ENCODE results near the gene CADM4.

The CADM4 gene

DNA sequence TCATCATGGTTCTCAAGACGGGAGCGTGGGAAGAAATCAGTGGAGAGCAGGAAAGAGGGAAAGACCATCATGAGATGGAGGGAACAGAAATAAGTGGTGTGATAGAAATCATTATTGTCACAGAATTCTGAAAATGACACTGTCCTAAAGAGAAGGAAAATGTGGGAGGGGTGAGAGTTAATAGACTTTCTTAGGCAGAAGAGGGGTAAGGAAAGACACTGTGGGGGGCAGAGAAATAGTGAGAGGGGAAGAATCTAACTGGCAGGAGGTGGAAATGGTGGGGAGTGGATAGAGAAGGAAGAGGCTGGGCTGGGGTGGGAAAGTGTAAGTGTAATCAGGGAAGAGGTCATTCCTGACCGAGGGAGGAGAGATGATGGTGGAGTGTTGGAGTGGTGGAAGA is 60.9 kb downstream of the CADM4 start:
- DNase-seq: no peak

DNA sequence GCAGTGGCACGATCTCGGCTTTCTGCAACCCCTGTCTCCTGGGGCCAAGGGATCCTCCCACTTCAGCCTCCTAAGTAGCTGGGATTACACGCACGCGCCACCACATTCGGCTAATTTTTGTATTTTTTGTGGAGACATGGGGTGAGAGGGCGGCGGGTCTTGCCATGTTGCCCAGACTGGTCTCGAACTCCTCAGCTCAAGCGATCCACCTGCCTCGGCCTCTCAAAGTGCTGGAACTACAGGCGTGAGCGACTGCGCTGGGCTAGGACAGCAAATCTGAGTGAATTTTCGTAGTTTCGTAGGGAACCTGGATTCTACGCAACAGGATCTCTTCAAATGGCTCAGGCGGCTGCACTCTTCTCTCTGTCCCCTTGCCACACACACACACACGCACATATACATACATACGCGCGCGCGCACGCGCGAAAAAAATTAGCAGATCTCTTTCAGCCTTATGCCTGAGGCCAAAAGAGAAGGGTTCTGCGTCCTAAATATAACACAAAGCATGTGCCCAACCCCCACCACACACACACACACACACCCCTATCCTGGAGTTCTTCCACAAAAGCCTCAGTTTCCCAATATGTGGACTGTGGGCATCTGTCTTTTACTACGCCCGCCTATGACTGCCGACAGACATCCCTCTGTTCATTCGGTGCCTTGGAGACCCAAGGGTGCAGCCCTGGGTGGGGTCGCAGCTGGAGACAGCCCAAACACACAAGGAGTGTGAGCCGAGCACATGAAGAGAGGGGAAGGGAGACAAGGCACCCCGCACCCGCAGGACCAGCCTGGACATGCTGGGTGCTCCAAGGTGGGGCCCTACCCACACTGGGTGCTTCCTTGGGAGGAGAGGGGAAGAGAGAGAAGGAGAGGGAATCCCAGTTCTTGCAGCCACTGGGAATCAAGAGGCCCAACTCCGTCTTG is 63.4 kb downstream of the CADM4 start:
- no peak for DNase-seq

DNA sequence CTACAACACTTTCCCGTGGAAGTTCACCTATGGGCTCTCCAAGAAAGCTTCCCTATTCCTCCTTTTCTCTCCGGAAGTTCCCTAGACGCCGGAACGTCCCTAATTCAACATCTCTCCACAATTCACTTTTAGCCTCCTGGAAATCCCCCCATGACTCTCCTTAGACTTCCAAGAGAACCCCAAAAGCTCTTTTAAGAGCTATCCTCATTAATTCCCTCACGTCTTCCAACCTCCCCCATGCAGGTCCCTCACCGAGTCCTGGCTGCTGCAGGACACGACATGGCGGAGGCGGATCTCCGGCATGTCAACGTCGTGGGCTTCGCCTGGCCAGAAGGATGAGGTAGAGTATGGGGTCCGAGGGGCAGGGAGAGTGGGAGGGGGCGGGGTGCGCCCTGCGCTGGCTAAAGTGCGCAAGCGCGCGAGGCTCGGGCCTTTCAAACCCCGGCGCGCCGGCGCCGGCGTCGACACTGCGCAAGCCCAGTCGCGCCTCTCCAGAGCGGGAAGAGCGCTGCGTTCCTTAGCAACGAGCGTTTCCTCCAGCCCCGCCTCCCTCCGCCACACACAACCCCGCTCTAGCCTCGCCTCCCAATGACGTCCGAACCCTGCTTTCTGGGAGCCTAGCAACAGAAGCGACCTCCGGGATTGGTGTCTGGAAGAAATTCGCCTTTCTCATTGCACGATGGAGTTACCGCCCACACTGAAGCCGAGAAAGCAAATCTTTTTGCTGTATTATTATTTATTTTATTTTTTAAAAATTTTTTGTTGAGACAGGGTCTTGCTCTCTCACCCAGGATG is 64.3 kb downstream of the CADM4 start, which contains the start of the genes PINLYP and XRCC1:
PINLYP (plus strand) TSS at position 646 of the 795 bp plus-strand sequence. CDS start 1,391 bp downstream, outside the sequence.
XRCC1 (minus strand) TSS at position 372 of the 795 bp plus-strand sequence; CDS start at position 303, 69 bp downstream.
- DNase-seq: peak; percentile 91 to 94

GRCh38 chr19:43574424-43575155 is 65.1 kb downstream of the CADM4 start:
- DNase-seq: no peak
